SKM-1 treated with dmso at 0.1 percent for 144 hours (cell line): ENCODE data around the gene COL13A1.

Experiments used
- DNase-seq: peaks from one replicate; lab custom pipeline; 2025; ENCODE audit not compliant: unreplicated experiment; lab: John Stamatoyannopoulos, UW

COL13A1 gene

DNA sequence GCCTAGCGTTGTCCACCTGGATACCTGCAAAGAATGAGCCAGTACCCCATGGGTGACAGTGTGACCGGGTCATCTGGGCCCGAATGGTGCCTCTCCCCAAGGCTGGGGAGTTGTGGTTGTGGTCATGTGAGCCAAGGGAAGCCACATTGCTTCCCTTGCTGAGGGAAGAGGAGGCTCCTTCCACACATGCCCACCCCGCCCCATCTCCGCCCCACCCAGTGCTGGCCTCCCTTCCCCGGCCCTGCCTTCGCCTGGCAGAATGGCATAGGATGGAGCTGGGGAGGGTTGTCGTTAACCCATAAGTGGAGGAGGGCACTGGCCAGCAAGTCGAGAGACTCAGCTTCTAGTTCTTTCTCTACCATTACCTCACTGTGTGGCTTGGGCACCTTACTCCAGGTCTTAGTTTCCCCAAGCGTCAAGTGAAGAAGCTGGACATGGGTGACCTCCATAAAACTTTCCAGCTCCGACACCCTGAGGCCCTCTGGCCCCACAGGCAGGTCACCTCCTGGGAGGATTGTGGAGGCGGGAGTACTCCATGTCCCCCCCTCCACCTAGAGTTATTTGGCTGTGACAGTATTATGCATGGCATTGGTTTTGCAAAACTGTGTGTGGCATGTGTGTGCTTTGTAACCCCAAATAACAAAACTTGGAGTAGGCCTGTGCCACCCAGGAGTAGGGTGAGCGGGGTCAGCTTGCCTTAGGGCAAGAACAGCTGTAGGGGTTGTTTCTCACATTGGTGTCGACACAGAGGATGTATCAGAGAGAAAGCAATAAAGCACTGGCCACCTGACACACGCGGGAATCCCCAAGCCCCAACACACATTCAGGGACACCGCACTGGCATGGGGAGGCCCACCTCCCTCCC lies 160.4 kb downstream of the COL13A1 start:
- DNase-seq = no peak

- DNase-seq = no peak
These were observed 161.0 kb downstream of the COL13A1 start for GRCh38 chr10:69962746-69963135.

DNA sequence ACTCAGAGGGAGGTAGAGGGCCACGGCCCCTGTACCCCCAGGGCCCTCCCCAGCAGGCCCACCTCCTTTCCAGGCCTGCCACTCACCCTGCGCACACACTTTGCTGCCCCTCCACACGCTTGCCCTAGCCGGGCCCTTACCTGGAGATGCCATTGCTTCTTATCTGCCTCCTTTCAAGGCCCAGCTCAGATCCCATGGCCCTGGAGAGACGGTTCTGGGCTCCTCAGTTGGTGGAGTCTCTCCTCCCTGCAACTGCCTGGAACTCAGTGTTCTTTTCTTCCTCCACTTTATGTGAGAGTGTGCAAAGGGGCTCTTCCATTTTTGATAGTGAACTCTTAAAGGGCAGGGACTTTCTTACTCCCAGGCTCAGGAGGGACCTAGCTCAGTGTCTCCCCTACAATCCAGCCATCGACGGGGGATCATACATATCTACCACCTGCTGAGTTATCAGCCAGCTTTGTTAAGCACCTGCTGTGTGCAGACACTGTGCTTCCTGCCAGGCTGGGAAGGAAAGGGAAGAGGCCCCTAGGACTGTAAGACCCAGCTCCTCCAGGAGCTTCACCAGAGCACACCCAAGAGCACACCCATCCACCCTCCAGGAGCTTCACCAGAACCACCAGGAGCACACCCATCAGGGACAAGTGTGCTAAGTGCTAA lies 161.6 kb downstream of the COL13A1 start:
- DNase-seq = no peak

DNA sequence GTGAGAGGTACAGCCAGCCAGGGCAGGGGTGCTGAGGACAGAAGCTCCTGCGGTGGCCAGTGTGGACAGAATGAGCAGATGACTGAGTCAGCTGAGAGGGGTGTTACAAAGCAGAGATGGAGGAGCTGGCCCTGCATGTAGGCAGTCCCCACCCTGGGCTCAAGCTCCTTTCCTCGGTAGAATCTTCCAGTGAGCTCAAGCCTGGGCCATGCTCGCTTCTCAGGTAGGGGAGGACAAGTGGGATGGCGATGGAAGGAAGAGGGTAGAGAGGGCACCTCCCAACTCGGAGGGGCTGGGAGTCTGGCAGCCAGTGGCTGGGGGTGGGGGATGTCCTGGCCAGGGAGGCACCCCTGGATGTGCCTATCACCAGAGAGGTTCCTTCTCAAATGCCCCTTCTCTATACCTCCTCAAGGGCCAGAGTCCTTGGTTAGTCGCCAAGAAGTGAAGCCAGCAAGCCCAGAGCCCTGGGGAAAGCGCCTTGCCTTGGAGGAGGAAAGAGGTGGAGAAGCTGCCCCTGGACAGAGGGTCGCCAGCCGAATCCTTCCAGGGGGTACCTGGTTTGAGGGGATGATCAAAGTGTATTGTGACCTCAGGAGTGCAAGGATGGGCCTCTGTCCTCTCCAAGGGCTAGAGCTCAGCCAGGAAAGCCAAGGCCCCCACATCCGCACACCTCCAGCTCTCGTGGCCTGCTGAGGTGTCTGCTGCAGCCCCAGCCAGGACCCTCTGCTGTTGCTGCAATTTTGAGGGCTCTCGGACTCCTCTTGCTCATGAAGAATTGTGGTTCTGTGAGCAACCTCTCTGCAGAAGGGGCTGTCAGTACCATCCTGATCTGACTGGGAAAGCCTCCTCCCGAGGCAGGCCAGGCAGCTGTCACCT lies 162.4 kb downstream of the COL13A1 start:
- no peak for DNase-seq

DNA sequence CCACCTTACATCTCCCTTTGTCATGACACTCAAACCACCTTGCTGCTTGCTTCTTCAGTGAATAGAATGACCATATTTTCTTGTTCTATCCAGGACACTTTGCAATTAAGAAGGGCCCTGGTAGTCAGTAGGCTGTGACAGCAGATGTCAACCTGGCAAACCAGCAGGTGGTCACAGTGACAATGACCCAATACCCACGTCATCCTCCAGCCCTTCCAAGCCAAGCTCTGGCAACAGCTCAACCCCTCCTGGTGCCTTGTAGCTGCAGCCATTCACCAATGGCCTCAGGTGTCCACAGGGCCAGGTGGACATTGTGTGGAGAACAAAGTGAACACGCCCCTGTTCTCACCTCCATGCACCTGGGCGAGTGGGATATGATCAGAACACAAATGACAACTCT lies 163.4 kb downstream of the COL13A1 start:
- DNase-seq = no peak

DNA sequence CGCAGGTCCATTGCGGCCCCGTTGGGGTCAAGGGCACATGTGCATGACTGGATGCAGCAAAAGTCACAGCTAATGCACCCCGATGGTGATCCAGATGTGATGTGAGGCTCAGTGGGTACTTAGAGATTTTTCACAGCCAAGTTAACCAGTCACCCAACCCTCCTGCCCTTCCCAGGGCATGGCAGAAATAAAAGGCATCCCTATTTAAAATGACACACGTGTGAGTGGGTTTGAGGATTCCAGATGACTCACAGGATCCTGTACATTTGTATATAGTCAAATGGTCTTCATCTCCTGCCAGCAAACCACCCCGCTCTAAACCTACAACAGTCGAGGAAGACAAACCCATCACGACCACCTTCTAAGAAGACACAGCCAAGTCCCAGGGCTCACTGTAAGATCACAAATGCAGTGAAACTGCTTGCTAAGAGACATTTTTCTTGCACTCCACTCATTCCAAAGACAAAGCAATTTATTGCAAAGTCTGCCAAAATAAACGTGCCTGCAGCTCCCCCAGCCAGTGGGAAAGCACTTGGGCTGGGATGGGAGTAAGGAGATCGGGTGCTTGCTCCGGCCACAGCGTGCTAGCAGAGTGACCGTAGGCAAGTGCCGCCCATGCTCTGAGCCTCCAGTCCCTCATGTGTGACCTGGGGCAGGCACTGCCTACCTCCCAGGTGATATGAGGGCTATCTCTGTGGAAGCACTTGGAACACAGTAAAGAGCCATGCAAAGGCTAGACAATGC lies 164.4 kb downstream of the COL13A1 start:
- DNase-seq = no peak

DNA sequence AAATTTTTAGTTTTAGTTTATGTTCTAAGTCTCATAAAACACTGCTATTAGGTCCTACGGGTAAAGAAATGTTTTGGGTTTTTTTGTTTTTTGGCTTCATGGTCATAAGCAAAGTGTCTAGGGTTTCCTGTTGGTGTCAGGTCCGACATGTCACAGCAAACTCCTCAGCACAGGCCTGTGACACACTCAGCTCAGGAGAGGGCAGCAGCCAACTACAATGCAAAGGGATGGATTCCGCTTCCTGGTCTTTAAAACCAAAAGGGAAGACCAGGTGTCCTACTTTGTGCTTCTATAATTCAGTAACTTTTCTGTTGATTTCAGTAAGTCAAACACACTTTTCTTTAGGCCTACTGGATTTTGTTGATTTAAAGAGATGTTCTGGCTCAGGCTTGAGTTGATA lies 167.1 kb downstream of the COL13A1 start:
- DNase-seq = no peak

- DNase-seq = no peak
These were observed 168.3 kb downstream of the COL13A1 start for GRCh38 chr10:69969977-69970376.

DNA sequence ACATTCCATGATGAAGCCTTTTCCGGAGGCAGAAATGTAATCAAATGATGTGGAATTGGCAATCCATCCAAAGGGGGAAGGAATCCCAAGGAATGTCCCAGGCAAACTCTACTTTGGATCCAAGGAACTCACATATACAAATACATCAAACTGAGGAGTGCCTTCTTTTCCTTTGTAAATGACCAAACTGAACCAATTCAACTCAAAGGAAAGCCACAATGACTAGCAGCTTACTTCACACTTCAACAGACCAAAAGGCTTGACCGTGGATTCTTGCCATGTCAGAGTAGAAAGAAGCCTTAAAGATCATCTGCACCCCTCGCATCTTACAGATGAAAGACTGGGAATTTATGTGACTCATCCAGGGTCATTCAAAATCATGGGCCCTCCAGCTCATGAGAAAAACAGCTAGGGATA lies 171.3 kb downstream of the COL13A1 start:
- no peak for DNase-seq

- DNase-seq = no peak
These were observed 172.0 kb downstream of the COL13A1 start for GRCh38 chr10:69973678-69974077.

DNA sequence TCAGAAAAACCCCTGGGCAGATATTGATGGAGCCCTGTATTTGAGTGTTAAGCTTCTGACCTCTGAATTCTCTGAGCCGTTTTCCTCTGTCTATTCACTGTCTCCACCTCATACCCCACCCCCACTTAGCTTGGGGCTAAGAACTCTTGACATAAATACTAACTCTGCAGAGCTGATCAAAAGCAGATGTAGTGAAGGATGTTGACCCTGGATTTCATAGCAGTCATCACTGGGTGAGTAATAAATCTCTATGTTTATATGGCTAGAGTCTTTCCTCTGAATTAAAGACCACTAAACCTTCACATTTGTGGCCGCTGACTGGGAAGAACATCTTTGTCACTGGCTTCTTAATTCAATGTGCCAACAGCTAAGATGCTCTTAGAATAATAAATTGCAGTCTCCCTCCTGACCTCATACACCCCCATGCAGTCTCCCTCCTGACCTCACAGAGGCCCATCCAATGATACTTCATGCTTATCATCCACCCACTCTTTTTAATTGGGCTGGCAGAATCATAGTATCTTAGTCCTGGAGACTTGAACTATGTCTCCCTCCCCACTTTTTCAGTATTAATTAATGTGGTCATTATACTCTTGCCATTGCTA lies 172.9 kb downstream of the COL13A1 start:
- DNase-seq = no peak

GRCh38 chr10:69976795-69977546 lies 175.3 kb downstream of the COL13A1 start:
- no peak for DNase-seq

GRCh38 chr10:69979174-69979573 lies 177.5 kb downstream of the COL13A1 start:
- DNase-seq = no peak

DNA sequence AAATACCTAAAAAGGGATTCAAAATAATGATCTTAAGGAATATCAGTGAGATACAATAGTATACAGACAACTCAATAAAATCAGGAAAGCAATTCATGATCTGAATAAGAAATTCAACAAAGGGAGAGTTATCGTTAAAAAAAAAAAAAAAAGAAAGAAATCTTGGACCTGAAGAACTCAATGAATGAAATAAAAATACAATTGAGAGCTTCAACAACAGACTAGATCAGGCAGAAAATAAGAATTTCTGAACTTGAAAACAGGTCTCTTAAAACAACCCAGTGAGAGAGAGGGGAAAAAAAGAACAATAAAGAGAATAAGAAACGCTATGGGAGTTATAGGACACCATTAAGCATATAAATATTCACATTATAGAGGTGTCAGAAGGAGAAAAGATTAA lies 179.0 kb downstream of the COL13A1 start:
- no peak for DNase-seq

DNA sequence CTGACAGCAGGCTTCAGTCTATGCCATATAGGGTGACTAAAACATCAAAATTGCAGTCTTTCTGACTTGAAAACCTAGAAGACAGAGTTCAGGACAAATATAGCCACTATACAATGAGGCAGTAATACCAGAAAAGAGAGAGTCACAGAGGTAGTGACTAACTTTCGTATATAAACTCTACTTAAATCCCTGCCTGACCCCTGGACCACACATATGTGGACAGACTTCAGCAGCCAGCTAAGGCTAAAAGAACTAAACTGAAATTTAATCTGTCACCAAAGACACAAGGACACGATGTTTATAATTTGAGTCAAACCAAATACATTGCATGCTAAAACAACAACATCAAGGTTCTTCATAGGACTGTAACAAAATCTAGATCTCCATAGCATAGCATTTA lies 186.4 kb downstream of the COL13A1 start:
- no peak for DNase-seq

- no peak for DNase-seq
These were observed 189.4 kb downstream of the COL13A1 start for GRCh38 chr10:69991151-69991550.

DNA sequence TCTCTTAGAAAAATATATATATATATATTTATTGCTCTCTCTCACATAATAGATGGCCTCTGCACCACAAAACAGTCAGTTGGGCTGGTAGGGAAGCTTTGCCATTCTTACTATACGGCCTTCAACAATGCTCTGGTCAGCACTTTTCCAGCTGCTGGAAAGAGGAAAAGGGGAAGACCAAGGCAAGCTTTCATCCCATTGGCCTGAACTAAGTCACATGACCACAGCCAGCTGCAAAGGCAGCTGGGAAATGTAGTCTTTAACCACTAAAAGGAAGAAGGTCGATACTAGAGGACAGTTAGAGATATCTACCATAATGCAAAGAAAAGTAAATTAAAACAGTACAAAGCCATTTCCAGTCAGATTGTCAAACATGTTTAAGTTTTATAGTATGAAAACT lies 192.6 kb downstream of the COL13A1 start:
- peak; percentile 81 for DNase-seq

DNA sequence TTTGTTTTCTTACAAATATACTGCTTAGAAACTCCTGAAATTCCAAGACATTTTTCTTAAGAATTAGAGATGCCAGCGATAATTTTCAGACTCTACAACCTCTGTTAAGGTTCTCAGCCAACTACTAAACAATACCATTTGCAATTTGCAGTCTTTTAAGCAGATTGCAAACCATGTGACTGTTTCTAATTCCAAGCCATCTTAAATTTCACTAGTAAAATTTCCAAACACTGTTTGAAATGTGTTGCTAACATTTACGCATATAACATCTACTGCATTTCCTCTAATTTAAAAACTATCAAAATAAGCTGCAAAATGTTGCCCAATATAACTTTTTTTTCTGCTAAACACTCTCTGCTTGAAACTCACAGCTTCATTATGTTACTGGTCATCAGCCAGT lies 194.9 kb downstream of the COL13A1 start:
- DNase-seq = no peak

- no peak for DNase-seq
These were observed 198.6 kb downstream of the COL13A1 start for GRCh38 chr10:70000262-70000661.
